Neural crest cell (in vitro differentiated cells): ENCODE results near the gene SCAF1. TPM values are rescaled to one million over a fixed set of nuclear protein-coding genes. Genes with fewer than 3 reads are reported as not detected.

ENCODE experiments used
- DNase-seq: peaks from one replicate; pipeline ENCODE4 v3.0.0; 2021; ENCODE audit warnings: low read depth, mixed read lengths, low spot score
- H3K27ac Mint-ChIP-seq: one replicate; pipeline ENCODE4 v1.8.0; 2021; ENCODE audit warnings: mild to moderate bottlenecking, mixed read lengths; ENCODE audit not compliant: unreplicated experiment
- H3K27me3 Mint-ChIP-seq: 2 replicates; pipeline ENCODE4 v1.8.0; 2021; ENCODE audit warnings: low read depth, mild to moderate bottlenecking, mixed read lengths
- H3K36me3 Mint-ChIP-seq: 2 replicates; pipeline ENCODE4 v1.8.0; 2021; ENCODE audit warnings: low read depth, mild to moderate bottlenecking, mixed read lengths
- H3K4me1 Mint-ChIP-seq: 2 replicates; pipeline ENCODE4 v1.8.0; 2021; ENCODE audit warnings: mixed read lengths
- H3K4me3 Mint-ChIP-seq: one replicate; pipeline ENCODE4 v1.8.0; 2021; ENCODE audit warnings: mild to moderate bottlenecking, mixed read lengths
- H3K9me3 Mint-ChIP-seq: 2 replicates; pipeline ENCODE4 v1.8.0; 2021; ENCODE audit warnings: mixed read lengths
- CTCF ChIP-seq: fragments of 200-600 bp; sonication (generic); conservative IDR thresholded peaks from 2 replicates; pipeline ENCODE4 v1.5.0; 2021; ENCODE audit warnings: antibody characterized with exemption, mild to moderate bottlenecking
- total RNA-seq: library from RNA; stranded (reverse); gene quantifications from 2 replicates; pipeline ENCODE4 v1.2.1, GENCODE V29; 2021

SCAF1 gene
- total RNA-seq, 1 donor from 2014 or later, result 91.9 TPM

GRCh38 chr19:49684983-49685553 is 43.1 kb downstream of the SCAF1 start:
- Mint-ChIP-seq H3K9me3 (no peaks in the 10 kb centered on the region), H3K36me3 (peaks cover 15% of the 10 kb centered on the region)

DNA sequence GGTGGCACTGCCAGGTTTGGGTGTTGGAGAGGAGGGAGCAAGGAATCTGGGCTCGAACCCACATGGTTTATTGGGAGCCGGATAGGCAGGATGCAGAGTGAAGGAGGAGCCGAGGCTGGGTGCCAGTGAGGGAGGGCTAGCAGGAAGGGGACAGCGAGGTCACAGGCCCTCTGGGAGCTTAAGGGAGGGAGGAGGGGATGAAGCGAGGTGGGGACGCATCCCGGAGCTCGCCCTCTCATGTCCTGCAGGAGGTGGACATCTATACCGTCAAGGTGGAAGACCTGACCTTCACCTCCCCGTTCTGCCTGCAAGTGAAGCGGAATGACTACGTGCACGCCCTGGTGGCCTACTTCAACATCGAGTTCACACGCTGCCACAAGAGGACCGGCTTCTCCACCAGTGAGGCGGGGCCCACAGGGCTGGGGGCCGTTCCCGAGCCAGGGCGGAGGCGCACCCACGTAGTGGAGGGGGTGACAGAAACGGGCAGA is 43.9 kb downstream of the SCAF1 start:
- H3K27me3 Mint-ChIP-seq, result peaks cover 9% of the 10 kb centered on the region
- DNase-seq, result no peak
- no peak for TF ChIP-seq CTCF
- H3K36me3 Mint-ChIP-seq, result peaks cover 18% of the 10 kb centered on the region
- H3K4me1 Mint-ChIP-seq, result peaks cover 25% of the 10 kb centered on the region
- H3K9me3 Mint-ChIP-seq, result no peaks in the 10 kb centered on the region
- H3K4me3 Mint-ChIP-seq, result peak overlapping the region; percentile 74
- H3K27ac Mint-ChIP-seq, result no peak overlapping the region

More at GRCh38 chr19:49684983-49685553, 43.1 kb downstream of the SCAF1 start:
- Mint-ChIP-seq H3K4me1 (peaks cover 25% of the 10 kb centered on the region), H3K27me3 (peaks cover 5% of the 10 kb centered on the region), H3K4me3 (peak overlapping the region; percentile 74), H3K27ac (no peak overlapping the region)
- no peak for TF ChIP-seq CTCF
- no peak for DNase-seq

GRCh38 chr19:49686503-49687088 is 44.6 kb downstream of the SCAF1 start:
- H3K36me3 Mint-ChIP-seq, result peaks cover 16% of the 10 kb centered on the region
- no peak for TF ChIP-seq CTCF

DNA sequence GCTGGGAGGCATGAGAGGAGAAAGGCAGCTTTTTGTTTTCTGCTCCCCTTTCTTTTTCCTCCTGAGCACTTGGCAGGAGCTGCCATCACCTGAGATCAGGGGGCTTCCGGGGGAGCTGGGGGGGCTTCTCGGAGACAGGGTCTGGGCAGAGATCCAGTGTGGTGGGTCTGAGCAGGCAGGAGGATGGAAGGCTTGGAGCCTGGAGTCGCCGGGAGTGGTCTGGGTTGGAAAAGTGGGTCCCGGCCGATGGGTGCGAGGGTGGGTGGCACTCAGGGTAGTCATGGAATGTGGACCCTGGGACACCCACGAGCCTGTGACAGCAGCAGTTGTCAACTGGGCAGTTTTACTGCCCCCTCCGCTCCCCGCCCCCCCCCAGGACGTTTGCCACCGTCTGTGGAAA is 45.1 kb downstream of the SCAF1 start:
- H3K9me3 Mint-ChIP-seq, result no peaks in the 10 kb centered on the region
- H3K36me3 Mint-ChIP-seq, result peaks cover 16% of the 10 kb centered on the region
- TF ChIP-seq CTCF, result no peak
- H3K4me1 Mint-ChIP-seq, result peaks cover 33% of the 10 kb centered on the region
- no peak overlapping the region for H3K27ac Mint-ChIP-seq
- peaks cover 14% of the 10 kb centered on the region for H3K27me3 Mint-ChIP-seq
- H3K4me3 Mint-ChIP-seq, result peak overlapping the region; percentile 80
- DNase-seq, result no peak

More at GRCh38 chr19:49686503-49687088, 44.6 kb downstream of the SCAF1 start:
- H3K27ac Mint-ChIP-seq, result no peak overlapping the region
- H3K4me3 Mint-ChIP-seq, result peak overlapping the region; percentile 80
- DNase-seq, result no peak
- H3K4me1 Mint-ChIP-seq, result peaks cover 29% of the 10 kb centered on the region
- H3K9me3 Mint-ChIP-seq, result no peaks in the 10 kb centered on the region
- H3K27me3 Mint-ChIP-seq, result peaks cover 14% of the 10 kb centered on the region

DNA sequence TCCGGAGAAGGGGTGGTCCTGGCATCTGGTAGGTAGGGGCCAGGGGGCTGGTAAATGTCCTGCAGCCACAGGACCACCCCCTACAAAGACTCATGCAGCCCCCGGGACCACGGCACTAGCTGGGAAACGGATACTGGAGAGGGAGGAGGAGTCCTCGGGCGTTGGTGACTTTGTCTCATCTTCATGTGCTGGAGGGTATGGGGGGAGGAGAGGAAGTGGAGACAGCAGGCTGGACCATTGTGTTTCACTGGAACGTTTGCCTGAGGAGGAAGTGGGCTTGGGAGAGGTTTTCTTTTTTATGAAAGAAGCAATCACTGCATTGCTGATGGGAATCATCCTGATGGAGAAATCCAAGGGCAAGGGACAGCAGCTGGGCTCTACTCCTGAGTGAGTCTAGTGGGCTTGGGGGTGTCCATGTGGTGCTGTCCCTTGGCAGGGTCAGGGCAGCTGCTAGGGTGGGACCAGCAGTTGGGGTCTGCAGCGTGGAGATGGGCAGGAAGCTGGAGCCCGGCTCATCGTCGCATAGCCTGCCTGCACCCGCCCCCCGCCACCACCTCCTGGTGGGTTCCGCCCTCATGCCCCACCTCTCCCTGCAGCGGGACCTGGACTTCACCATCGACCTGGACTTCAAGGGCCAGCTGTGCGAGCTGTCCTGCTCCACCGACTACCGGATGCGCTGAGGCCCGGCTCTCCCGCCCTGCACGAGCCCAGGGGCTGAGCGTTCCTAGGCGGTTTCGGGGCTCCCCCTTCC is 45.7 kb downstream of the SCAF1 start:
- Mint-ChIP-seq H3K4me1 (peaks cover 39% of the 10 kb centered on the region), H3K4me3 (peak overlapping the region; percentile 80), H3K36me3 (peaks cover 13% of the 10 kb centered on the region), H3K27me3 (peaks cover 16% of the 10 kb centered on the region), H3K27ac (no peak overlapping the region), H3K9me3 (no peaks in the 10 kb centered on the region)
- no peak for DNase-seq
- no peak for TF ChIP-seq CTCF
